ENCODE measurements around the gene MRAS. TPM values are rescaled to one million over a fixed set of nuclear protein-coding genes. Genes with fewer than 3 reads are reported as not detected.
A peak's percentile ranks its signal among the peaks of the same experiment; 100 is the strongest.

The MRAS gene
- total and polyA plus RNA-seq, 2 of the 13 experiments (the other 11 are each of a cell fraction or from before 2014, with no cell fraction given) = 8.8 to 36.2 TPM

DNA sequence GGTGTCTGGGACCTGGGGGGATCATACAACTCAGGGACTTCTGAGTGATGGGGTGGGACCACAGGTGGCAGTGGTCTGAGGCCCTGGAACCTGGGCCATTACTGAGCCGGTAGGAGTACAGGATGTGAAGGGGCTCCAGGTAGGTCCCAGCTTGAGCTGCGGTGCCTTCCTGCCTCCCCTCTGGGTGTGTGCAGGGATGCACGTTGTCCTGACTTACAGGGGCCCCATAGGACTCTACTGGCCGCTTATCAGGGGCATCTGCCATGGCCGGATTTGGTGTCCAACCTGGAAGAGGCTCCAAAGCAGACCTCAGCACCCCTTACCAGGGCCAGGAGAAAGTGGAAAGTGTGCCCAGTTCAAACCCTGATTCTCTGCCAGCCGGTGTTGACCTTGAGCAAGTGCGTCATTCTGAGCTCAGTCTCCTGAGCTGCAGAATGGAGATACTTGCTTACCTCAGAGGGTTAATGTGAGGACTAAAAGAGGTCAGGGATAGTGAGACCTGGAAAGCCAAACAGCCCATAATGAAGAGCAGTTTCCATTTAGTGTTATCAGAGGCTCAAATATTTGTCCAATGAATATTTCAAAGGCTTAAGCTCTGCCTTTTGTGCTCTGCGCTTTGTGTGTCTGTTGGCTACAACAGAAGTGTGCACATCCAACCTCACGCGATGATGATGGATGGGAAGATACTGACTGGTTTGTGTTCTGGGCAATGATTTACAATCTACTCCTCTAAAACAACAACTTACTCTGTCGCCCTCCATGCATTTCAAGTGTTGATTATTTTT, 50.6 kb downstream of the MRAS start (continued):
- no peak for TF ChIP-seq ZNF724P (CRISPR knock-in tag; IDR thresholded peaks at IDR 0.05; ENCODE audit: borderline replicate concordance)
- no peak for TF ChIP-seq ZNF768 (CRISPR knock-in tag; IDR thresholded peaks at IDR 0.05)
- TF ChIP-seq, protein P1, sequence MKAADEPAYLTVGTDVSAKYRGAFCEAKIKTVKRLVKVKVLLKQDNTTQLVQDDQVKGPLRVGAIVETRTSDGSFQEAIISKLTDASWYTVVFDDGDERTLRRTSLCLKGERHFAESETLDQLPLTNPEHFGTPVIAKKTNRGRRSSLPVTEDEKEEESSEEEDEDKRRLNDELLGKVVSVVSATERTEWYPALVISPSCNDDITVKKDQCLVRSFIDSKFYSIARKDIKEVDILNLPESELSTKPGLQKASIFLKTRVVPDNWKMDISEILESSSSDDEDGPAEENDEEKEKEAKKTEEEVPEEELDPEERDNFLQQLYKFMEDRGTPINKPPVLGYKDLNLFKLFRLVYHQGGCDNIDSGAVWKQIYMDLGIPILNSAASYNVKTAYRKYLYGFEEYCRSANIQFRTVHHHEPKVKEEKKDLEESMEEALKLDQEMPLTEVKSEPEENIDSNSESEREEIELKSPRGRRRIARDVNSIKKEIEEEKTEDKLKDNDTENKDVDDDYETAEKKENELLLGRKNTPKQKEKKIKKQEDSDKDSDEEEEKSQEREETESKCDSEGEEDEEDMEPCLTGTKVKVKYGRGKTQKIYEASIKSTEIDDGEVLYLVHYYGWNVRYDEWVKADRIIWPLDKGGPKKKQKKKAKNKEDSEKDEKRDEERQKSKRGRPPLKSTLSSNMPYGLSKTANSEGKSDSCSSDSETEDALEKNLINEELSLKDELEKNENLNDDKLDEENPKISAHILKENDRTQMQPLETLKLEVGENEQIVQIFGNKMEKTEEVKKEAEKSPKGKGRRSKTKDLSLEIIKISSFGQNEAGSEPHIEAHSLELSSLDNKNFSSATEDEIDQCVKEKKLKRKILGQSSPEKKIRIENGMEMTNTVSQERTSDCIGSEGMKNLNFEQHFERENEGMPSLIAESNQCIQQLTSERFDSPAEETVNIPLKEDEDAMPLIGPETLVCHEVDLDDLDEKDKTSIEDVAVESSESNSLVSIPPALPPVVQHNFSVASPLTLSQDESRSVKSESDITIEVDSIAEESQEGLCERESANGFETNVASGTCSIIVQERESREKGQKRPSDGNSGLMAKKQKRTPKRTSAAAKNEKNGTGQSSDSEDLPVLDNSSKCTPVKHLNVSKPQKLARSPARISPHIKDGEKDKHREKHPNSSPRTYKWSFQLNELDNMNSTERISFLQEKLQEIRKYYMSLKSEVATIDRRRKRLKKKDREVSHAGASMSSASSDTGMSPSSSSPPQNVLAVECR (CRISPR knock-in tag; IDR thresholded peaks at IDR 0.05; ENCODE audit: borderline replicate concordance) = no peak; the same call in 1 of the 2 replicates
- TF ChIP-seq, protein P2, sequence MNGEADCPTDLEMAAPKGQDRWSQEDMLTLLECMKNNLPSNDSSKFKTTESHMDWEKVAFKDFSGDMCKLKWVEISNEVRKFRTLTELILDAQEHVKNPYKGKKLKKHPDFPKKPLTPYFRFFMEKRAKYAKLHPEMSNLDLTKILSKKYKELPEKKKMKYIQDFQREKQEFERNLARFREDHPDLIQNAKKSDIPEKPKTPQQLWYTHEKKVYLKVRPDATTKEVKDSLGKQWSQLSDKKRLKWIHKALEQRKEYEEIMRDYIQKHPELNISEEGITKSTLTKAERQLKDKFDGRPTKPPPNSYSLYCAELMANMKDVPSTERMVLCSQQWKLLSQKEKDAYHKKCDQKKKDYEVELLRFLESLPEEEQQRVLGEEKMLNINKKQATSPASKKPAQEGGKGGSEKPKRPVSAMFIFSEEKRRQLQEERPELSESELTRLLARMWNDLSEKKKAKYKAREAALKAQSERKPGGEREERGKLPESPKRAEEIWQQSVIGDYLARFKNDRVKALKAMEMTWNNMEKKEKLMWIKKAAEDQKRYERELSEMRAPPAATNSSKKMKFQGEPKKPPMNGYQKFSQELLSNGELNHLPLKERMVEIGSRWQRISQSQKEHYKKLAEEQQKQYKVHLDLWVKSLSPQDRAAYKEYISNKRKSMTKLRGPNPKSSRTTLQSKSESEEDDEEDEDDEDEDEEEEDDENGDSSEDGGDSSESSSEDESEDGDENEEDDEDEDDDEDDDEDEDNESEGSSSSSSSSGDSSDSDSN (CRISPR knock-in tag; IDR thresholded peaks at IDR 0.05) = no peak
- TF ChIP-seq RCOR2 (CRISPR knock-in tag; IDR thresholded peaks at IDR 0.05) = peak; percentile 32; the same call in 1 of the 2 replicates
- TF ChIP-seq, protein P3, sequence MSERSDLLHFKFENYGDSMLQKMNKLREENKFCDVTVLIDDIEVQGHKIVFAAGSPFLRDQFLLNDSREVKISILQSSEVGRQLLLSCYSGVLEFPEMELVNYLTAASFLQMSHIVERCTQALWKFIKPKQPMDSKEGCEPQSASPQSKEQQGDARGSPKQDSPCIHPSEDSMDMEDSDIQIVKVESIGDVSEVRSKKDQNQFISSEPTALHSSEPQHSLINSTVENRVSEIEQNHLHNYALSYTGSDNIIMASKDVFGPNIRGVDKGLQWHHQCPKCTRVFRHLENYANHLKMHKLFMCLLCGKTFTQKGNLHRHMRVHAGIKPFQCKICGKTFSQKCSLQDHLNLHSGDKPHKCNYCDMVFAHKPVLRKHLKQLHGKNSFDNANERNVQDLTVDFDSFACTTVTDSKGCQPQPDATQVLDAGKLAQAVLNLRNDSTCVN (CRISPR knock-in tag; IDR thresholded peaks at IDR 0.05; ENCODE audit: borderline replicate concordance) = no peak
- TF ChIP-seq, protein P4, sequence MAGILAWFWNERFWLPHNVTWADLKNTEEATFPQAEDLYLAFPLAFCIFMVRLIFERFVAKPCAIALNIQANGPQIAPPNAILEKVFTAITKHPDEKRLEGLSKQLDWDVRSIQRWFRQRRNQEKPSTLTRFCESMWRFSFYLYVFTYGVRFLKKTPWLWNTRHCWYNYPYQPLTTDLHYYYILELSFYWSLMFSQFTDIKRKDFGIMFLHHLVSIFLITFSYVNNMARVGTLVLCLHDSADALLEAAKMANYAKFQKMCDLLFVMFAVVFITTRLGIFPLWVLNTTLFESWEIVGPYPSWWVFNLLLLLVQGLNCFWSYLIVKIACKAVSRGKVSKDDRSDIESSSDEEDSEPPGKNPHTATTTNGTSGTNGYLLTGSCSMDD (CRISPR knock-in tag; IDR thresholded peaks at IDR 0.05) = no peak
- peak; percentile 91 for TF ChIP-seq SOX13 (IDR thresholded peaks at IDR 0.05)
- peak in 1 of 2 experiments; percentile 99; a peak in 2 of 4 replicates for TF ChIP-seq SOX13 (CRISPR knock-in tag; conservative IDR thresholded peaks at IDR 0.05 in 1 of 2, IDR thresholded peaks at IDR 0.05 in 1 of 2)
- no peak for TF ChIP-seq EED (CRISPR knock-in tag; IDR thresholded peaks at IDR 0.05)
- TF ChIP-seq SNRNP70 (IDR thresholded peaks at IDR 0.05; ENCODE audit: low read depth, low read length) = no peak
- TF ChIP-seq FOXA1 (IDR thresholded peaks at IDR 0.05) = no peak
- peak; percentile 81 for TF ChIP-seq FOXA1 (CRISPR knock-in tag; IDR thresholded peaks at IDR 0.05)
- no peak for TF ChIP-seq ZNF660 (CRISPR knock-in tag; IDR thresholded peaks at IDR 0.05; ENCODE audit: borderline replicate concordance, low read depth)
- TF ChIP-seq BCL6 (CRISPR knock-in tag; IDR thresholded peaks at IDR 0.05) = peak; percentile 87
- no peak for TF ChIP-seq ZFP37 (CRISPR knock-in tag; IDR thresholded peaks at IDR 0.05; ENCODE audit: borderline replicate concordance)
- no peak for TF ChIP-seq KAT2B (IDR thresholded peaks at IDR 0.05; ENCODE audit: borderline replicate concordance, low read depth, low read length)
- no peak for TF ChIP-seq KAT7 (CRISPR knock-in tag; IDR thresholded peaks at IDR 0.05; ENCODE audit: borderline replicate concordance)
- TF ChIP-seq ZNF703 (CRISPR knock-in tag; IDR thresholded peaks at IDR 0.05; ENCODE audit: borderline replicate concordance) = no peak
